NCI-H510A treated with DMSO at 0.1 percent for 48 hours (cell line): Measurements from ENCODE around the gene RNU6-8.

ENCODE experiments used
- DNase-seq: peaks from one replicate; lab custom pipeline; 2025; lab: John Stamatoyannopoulos, UW

RNU6-8 gene

DNA sequence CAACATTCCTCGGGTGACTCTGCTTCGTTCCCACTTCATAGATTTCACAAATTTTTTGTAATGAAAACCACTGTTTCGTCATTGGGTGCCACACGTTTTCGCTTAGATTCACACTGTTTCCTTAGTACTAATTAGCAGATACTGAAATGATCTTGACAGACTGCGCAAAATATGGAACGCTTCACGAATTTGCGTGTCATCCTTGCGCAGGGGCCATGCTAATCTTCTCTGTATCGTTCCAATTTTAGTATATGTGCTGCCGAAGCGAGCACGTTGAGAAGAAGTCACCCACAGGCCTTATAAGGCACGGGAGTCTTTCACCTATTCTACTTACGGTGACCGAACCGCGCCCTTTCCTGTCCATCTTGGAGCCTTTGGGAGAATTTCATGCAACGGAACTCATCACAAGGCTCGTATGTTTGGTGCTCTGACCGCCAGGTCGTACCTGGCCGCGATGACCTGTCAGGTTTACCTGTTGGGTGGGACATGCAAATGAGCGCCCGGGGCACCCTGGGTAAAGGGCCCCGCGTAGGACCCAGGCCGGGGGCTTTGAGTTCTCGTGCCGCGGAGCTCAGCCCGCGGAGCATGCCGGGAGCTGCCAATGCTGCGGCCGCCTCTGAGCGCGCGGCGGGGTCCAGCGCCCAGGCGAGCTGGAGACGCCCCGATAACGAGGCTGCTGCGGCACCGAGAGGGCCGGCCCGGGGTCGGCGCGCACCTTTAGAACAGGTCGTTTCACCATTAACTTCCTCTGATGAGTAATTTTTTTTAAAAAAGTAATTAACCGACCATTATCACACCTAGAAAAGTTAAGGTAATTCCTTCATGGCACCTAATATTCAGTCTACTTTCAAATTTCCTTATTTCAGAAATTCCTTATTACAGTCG, at the start of gene RNU6-8:
RNU6-8 (minus strand) TSS at position 272 of the 885 bp plus-strand sequence.
- peak; percentile 82 for DNase-seq

DNA sequence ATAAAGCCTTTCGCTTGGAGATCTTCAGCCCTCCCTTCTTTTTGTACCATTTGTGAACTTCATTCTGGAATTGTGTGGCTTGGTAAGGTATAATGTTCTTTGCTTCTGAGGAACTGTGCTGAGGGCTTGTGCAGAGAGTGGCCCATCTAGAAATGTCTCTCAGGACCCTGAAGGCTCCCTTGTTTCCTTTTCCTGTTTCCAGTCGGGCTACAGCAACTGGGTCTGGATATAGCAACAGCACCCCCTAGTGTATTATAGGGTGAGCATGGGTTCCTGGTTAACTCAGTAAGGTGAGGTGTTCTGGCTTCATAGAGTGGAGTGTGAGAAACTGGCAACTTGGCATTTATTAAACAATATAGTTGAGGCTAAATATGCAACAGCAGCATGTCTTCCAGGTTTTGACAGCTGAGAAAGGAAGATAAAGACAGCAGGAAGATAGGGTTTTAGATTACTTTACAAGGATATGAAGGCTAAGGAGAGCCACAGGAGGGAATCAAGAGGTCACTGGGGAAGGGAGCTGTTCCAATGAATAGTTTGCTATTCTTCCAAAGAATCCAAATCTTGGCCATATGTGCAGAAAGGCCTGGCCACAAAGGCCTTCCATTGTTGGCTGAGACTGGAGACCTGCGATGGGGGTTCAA, 49.1 kb upstream of the RNU6-8 start:
- DNase-seq = peak; percentile 86

DNA sequence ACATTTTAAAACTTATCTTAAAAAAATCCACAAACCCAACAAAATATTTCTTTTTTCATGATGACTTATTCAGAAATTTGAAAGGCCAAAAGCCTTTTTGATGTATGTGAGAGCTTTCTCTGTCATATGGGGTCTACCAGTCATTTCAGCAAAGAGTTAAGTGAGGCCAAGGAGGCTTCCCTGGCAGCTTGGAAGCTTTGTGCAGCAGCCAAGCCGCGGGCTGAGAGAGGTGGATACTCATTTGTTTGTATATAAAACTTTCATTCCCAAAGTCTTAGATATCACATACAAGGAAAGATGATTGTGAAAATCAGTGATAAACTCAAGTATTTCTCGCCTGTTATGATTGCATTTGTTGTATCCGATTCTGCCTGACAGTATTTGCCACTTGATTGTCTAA, 48.5 kb upstream of the RNU6-8 start:
- no peak for DNase-seq

DNA sequence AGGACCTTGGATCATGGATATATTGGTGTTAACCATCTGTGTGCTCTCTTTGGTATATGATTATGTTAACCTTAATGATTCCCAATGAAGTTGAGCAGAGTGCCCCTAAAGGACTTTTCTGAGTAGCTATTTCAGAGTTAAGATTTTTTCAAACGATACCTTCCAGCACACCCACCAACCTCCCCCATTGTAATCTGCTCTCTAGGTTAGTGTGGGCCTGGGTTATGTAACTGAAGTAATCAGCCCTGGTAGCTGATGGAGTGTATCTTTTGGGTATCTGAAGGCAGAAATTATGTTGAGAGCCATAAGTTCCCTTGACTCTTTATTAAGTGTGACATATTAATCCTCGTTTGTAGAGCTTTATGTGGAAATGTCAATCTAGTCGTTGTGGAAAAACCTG, 47.6 kb upstream of the RNU6-8 start:
- no peak for DNase-seq

DNA sequence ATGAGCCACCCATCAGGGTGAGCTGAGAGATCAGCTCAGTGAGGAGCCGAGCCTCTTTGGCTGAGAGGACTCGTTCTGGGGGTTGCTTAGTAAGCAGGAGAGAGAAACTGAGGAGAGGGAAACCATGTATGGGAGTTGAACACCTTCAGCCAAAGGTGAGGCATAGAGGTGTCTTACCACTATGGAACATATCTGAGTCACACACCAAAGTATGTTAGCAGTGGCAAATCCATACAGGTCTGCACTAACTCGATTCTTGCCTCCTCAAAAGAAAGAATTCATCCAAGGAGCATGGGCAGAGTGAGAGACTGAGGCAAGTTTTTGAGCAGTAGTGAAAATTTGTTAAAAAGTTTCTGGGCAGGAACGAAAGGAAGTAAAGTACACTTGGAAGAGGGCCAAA, 46.7 kb upstream of the RNU6-8 start:
- no peak for DNase-seq

DNA sequence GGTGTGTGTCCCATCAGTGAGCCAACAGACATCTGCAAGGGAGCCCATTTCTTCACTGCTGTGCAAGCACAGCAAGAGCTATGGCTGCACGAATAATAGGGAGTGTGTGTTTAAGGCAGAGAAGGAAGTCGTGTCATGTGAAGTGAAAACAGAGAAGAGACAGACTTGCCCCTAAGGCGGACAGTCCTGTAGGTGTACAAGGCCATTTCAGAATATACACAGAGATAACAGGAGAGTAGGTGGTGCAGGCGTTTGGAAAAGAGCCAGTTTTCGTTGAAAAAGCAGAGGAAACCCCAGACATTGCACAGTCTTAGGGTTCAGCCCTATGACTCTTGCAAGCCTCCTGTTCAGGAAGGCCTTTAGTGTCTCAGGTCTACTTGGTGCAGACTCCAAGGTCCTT, 46.3 kb upstream of the RNU6-8 start:
- no peak for DNase-seq

DNA sequence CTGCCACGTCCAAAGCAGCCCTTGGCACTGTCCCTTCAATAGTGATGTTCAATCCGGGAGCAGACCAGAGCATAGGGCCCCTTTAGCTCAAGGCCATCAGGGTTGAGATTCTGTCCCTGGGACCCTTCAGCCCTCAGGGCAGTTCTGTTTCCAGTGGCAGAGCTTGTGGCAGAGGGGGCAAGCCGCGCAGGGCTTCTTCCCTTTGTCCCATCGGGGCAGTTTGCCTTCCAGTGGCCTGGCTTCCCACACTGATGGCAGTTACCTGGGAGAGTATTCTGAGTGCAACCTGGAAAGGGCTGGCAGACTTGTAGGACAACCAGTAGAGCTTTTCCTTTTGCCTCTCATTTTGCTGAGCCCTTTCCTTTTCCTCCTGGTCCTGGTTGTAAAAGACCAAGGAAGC, 43.7 kb upstream of the RNU6-8 start:
- no peak for DNase-seq

DNA sequence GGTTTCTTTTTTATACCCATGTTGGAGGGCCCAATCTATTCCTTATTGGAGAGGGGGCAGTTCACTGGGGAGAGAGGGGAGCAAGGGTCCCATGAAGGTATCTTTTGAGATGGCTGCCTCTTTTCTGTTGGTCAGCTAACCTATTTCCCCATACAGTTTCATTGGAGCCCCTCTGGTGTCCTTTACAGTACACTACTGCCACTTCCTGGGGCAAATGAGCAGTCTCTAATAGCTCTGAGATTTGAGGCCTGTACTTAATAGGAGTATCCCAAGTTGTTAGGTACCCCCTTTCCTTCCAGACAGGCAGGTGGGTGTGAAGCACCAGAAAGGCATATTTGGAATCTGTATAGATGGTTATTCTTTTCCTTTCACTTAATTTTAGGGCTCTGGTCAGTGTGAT, 41.3 kb upstream of the RNU6-8 start:
- no peak for DNase-seq

DNA sequence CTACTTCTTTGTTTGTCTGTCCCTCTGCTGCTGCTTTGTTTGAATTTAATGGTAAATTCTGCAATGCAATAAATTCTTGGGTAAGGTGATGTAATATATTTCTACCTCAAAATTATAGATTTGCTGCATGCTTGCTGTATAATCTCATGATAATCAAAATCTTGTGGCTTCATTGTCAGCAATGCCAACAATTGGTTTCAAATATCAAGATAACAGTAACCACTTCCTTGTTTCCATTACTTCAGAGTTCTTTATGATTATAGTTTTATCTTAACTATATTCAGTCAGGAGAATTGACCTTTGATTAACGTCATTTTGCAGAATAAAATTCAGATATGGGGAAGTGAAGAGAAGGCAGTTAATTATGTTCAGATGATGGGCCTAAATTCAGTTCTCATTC, 30.2 kb upstream of the RNU6-8 start:
- DNase-seq = no peak

DNA sequence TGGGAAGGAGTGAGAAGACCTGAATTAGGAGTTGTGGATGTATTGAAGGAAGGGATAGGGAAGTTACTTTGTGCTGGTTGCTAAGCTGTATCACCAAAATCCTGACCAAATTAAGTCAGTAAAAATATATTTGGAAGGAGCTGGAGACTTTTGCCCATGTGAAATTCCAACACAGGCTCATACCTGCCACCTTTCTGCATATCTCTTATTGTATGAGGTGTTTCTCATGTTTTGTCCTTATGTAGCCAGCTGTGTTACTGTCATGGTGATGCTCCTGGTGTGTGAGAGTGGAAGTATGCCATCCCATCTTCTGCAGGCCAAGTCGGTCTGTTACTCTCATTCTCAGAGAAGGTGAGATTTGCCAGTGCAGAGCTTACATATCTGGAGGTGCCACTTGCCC, 29.4 kb upstream of the RNU6-8 start:
- no peak for DNase-seq

DNA sequence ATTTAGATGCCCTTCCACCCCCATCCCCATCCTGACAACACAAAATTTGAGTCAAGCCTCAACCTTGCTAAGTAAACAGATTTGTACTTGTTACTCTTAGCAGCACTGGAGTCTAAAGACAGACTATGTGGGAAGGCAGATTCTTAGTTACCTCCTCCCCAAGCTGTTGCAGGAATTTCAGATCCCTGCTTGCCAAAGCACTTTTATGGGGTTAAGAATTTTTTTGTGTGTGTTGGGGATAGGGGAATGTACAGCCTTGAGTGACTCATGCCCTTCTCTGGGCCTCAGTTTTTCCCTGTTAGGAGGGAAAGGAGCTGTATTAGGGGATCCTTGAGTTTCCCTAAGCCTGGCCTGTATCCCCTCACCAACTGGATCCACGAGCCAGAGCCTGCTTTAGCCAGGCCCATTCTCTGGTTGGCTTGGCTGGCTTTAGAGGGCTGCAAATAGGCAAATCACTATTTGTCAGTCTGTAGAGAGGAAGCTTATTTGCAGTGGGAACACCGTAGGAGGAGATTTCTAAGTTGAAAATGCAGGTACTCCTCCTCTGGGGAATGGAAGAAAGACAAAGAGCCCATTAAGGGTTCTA, 27.7 kb upstream of the RNU6-8 start:
- no peak for DNase-seq

DNA sequence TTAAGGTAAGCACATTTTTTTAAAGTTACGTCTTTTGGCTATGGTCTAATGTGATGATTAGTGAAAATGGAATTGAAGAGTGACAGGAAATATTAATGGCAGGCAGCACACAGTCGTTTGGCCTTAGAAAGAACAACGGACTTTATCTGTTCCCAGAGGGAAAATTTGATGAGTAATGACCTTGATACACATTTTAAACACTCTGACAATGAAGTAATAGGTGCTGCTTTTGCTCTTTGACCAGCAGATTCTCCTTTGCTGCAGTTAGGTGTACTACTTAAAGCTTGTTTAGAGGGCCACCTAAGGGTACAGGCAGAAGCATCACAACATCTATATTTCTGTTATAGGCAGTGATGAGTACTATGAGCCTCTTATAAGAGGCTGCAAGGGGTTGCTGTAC, 27.1 kb upstream of the RNU6-8 start:
- DNase-seq = no peak

DNA sequence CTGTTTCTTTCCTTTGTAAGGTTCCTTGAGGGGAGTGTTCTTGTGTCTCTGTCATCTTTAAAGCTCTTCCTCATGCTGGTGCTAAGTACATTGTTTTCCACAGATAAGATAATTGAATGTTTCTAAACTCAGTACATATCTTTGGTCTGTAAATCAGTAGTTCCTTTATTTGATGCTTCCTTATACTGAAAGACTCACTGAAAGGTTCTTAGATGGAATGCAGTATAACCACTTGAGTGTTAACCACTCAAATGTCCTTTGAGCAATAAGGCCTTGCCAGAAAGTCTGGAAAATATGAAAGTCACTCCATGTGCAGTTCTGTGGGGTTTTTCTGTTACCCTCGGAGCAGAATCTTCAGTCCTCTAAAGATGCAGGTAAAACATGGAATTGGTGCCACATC, 23.0 kb upstream of the RNU6-8 start:
- no peak for DNase-seq

DNA sequence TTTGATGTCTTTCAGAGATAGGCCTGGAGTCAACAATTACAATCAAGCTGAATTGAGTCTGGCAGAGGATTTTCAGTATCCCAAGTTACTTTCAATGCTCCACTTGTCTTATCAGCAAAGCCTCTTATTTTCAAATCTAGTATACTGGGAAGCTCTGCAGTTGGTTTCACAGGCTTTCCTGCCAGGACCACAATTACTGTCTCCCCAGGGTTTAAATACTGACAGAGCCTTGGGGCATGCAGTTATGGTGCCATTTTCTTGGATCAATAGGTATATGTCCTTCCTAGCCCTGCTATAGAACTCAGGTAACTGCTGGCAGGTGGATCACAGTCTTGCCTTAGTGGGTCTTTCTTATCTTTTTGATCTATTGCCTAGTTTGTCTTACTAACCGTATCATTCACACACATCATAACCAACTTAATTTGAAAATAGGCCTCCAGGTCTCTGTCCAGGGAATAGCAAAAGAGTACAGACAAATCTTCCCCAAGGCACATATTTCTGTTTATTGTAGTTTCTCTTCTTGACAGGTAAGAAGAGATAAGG, 22.4 kb upstream of the RNU6-8 start:
- no peak for DNase-seq

DNA sequence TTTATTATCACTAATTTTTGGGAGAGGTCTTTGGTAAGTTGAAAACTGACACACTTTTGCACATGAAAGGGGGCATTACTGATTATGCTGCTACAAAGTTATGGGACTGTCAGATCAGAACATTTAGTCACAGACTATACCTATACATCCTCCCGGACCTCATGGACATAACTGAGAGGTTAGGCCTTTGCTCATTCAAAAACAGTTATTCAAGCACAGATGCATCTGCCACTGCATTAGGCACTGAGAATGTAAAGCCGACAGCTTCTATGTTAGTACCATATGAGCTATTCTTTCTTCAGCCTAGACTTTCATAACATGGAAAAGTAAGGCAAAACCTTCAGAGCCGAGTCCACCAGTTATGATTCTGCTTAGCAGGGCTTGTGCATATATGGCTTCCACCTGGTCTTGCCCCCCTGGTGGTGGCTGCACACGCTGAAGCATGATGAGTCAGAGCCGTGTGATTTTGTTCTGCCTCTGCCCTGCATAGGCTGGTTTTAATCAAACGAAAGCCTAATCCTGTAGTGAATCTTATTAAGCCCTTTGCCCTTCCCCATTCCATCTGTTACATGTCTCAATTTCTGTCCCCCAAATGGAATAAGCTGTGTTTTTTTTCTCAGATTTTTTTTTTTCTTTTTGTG, 21.8 kb upstream of the RNU6-8 start:
- peak; percentile 35 for DNase-seq

DNA sequence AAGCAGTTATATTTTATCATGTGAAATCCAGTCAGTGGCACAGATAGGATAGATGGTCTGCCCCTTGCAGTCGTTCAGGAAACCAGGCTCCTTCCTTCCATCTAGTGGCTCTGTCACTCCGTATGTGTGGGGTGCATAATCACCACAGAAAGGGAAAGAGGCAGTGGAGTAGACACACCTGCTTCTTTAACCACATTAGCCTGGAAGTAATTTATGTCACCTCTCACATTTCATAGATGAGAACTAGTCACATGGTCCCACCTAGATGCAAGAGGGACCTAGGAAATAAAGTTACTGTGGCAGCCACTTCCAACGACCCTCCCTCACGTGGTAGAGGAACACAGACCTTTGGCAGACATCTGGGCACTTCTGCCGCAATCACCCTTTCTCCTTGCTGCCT, 14.2 kb upstream of the RNU6-8 start:
- DNase-seq = peak; percentile 60

DNA sequence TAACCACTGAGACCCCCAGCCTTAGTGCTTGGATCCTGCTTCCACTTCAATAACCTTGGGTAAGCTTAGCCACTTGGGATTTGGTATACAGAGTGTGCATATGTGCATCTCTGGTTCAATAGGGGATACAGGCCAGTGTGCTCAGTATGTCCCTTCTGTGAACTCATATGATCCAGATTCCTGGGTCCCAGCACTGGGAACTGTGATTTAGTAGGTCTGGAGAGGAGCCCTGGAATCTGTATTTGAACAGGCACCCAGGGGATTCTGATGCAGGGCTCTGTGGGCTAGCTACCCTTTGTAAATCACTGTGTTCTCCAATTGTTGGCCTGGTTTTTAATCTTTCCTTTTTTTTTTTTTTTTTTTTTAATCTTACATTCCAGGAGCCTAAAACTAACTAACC, 9.8 kb upstream of the RNU6-8 start:
- DNase-seq = no peak

DNA sequence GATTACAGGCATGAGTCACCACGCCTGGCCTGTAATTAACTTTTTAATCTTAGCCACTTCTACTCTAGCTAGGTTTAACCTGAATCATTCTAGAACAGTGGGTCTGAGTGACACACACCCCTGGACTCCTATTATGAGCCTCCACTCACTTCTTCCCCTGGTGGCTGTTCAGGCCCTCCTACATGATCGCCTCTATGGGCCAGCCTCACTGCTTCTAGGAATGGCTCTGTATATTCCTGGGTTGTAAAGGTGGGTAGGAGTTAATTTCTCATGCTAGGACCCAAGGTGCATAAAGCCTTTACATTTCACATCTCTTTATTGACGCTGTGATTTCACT, 8.0 kb upstream of the RNU6-8 start:
- DNase-seq = no peak

DNA sequence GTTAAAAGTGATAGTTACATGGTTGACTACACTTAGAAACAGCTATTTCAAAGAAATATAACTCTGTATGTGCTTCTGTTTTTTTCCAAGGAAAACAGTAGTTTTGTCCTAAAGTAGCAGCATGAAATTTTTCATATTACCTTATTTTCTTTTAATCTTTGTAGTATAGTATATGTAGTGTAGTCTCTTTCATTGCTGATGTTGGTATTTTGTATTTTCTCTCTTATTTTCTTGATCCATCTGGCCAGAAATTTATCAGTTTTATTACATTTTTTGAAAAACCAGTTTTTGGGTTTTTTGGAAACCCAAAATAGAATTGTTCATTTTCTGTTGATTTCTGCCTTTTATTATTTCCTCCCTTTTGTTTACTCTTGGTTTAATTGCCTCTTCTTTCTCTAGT, 6.4 kb upstream of the RNU6-8 start:
- DNase-seq = no peak

DNA sequence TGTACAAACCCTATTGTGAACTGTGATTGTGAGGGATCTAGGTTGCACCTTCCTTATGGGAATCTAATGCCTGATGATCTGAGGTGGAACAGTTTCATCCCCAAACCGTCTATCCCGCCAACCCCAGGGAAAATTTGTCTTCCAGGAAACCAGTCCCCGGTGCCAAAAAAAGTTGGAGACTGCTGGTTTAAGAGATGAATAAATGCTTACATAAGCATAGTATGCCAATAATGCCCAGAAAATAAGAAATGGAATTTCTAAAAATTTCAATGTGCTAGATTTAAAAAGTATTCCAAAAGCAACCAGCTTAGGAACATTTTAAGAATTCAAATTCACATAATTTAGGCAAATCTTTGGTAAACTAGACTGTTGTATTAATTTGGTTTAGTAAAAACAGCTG, 5.4 kb upstream of the RNU6-8 start:
- no peak for DNase-seq

DNA sequence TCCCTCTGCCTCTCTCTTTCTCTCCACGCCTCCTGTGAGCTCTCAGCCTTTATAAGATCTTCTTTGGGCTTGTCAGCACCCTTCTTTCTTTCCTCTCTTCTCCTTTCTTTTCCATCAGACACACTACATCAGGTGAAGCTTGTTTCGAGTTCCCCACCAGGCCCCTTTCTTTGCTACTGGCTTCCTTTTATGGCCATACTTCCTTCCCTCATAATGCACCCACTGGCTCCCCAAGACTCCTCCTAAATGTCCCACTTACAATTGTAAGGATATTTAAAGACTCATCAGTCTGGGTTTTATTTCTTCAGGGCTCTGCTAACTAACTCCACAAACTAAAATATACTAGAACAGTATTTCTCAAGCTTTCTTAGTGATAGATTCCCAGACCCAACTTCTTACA, 3.5 kb upstream of the RNU6-8 start:
- DNase-seq = no peak

DNA sequence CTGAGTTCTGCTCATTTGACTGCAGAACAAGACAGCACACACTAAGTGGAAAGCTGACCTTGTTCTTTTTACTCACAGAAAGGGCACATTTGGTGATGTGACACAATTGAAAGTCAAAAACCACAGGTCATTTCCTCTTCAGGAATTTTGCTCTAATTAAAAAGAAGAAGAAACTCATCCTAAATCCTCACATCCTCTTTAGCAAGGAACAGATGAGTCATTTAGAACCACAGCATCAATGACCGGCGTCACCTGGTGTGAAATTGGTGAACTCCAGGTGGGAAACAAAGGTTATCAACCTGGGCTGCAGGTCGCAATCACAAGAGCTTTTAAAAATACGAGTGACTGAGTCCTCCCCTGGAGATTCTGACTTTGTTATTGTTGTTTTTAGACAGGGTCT, 2.9 kb upstream of the RNU6-8 start:
- DNase-seq = no peak

DNA sequence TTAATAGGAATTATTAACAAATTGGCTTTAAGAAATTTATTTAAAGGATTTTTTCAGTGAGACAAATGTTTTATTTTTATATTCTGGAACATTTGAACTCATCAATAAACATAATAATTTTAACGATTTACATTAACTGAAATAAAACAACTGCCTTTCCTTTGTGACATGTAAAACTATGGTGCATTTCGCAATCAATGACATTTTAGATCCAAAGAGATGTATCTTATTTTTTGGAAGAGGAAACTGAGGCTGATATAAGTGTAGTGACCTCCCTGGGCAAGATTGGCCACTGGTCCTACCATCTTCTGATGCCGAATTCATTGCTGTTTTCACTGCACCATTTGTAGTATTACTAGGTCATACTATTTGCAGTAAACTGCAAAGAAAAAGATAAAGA, 2.5 kb upstream of the RNU6-8 start:
- DNase-seq = no peak
